Measurements from ENCODE around the gene MCF2L.

The MCF2L gene

GRCh38 chr13:113122550-113123225 is 153.7 kb downstream of the MCF2L start, which contains the start of gene F10:
TSS of gene F10 (plus strand) at chr13:113122799. CDS start at chr13:113122856, 57 bp downstream.
- TF ChIP-seq TAF1 (IDR thresholded peaks at IDR 0.05; ENCODE audit: borderline replicate concordance, low read depth, low read length) (no peak), POLR2A (IDR thresholded peaks at IDR 0.05; ENCODE audit: low read depth, low read length) (no peak), POLR2AphosphoS5 (IDR thresholded peaks at IDR 0.05; ENCODE audit: low read depth, low read length) (no peak)
- FAIRE-seq (no peak), DNase-seq (ENCODE audit: insufficient read length) (no peak)

GRCh38 chr13:113123226-113124201 is 154.5 kb downstream of the MCF2L start:
- TF ChIP-seq POLR2A (IDR thresholded peaks at IDR 0.05; ENCODE audit: low read depth, low read length) (no peak), TAF1 (IDR thresholded peaks at IDR 0.05; ENCODE audit: borderline replicate concordance, low read depth, low read length) (no peak), POLR2AphosphoS5 (IDR thresholded peaks at IDR 0.05; ENCODE audit: low read depth, low read length) (no peak)
- no peak for DNase-seq (ENCODE audit: insufficient read length)
- no peak for FAIRE-seq

DNA sequence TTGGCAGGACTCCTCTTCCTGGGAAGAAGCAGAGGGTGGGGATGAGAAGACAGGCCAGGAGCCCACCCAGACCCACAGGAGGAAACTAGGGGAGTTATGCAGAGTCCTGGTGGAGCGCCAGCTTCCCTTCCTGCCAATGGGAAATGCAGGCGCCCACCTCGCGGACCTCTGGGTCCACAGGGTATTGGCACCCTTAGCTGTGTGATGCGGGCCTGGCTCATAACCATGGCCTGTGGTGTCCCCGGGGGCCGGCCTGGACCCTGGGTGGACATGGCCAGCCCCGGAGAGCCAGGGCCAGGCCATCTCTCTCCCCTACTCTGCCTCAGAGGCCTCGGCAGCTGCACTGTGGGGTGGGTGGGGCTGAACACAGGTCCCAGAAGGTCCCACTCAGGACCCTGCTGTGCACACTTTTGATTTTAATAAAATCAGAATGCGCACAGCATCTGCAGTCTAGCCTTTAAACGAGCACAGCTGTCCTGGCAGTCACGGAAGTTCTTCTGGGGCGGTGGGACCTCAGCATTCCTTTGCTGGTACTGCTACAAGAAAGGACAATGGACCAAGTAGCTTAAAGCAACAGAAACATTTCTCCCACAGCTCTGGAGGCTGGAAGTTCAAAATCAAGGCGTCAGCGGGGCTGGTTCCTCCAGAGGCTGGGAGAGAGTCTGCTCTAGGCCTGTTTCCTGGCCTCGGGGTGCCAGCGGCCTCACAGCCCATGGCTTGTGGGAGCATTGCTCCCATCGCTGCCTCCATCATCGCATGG is 155.4 kb downstream of the MCF2L start:
- TF ChIP-seq POLR2A (IDR thresholded peaks at IDR 0.05; ENCODE audit: low read depth, low read length) = no peak
- TF ChIP-seq TAF1 (IDR thresholded peaks at IDR 0.05; ENCODE audit: borderline replicate concordance, low read depth, low read length) = no peak
- TF ChIP-seq POLR2AphosphoS5 (IDR thresholded peaks at IDR 0.05; ENCODE audit: low read depth, low read length) = no peak
- DNase-seq (ENCODE audit: insufficient read length) = no peak
- FAIRE-seq = no peak

DNA sequence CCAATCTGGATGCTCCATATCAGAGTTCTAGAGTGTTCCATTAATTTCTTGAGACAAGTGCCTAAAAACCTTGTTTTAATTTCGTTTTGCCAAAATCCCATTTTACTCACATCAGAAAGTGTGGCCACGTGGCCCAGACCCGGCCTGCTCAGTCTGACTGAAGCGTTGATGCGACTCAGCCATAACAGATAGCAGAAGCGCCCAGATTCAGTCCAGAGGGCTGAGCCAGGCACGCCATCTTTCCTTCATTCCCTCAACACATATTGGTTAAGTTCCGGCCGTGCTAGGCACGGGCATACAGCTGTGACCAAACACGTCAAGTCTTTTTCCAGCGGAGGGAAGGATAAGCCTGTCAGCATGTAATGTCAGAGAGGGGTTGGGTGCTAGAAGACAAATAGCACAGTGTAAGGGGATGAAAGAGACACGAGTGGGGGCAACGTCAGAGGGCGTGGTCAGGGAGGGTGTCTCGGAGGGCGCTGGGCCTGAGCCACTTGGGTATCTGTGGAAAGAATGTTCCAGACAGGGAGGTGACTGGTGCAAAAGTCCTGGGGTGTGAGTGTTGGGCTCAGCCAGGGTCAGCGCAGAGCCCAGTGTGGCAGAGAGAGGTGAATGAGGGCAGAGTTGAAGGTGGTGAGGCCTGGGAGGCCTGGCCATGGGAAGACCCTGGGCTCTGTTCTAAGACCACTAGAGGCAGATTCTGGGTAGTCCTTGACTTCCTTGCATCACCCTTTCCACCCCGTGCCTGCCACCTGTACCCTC is 156.7 kb downstream of the MCF2L start:
- TF ChIP-seq POLR2AphosphoS5 (IDR thresholded peaks at IDR 0.05; ENCODE audit: low read depth, low read length) (no peak), TAF1 (IDR thresholded peaks at IDR 0.05; ENCODE audit: borderline replicate concordance, low read depth, low read length) (no peak), POLR2A (IDR thresholded peaks at IDR 0.05; ENCODE audit: low read depth, low read length) (no peak)
- DNase-seq (ENCODE audit: insufficient read length) = no peak
- no peak for FAIRE-seq

DNA sequence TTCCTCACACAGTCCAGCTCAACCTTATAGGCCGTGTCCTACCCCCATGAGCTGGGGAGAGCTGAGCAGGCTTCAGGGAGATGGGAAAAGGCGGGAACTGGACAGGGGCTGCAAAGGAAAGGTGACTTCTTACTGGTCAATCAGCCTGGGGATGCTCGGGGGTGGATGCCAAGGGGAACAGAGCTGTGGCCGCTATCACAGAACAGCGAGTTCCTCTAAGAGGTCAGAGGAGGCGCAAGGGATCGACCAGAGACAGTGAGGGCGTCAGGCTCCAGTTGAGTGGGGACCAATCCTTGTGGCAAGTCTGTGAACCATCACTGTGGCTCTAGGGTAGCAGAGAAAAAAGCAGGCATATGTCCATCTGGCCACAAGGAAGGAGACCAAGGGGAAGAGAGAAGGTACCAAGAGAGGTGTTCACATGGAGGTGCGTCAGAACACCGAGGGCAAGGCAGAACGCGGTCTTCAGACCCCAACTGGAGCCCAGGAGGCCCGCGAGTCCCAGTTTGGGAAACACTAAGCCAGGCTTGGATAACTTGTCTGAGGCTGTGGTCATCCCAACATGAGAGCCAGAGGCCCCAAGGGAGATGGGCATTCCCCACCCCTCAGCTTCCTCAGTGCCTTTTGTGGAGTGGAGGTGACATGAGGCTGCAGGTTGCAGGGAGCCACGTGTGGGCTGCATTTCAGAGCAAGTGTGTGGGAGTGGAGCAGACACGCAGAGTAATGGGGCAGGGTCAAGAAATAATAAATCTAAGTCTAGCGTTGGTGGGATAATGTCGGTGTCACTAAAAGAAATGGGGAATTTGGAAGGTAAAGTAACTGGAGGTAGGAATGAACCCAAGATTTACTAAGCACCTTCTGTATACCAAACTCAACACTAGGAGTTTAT is 157.5 kb downstream of the MCF2L start:
- no peak for TF ChIP-seq POLR2AphosphoS5 (IDR thresholded peaks at IDR 0.05; ENCODE audit: low read depth, low read length)
- no peak for TF ChIP-seq TAF1 (IDR thresholded peaks at IDR 0.05; ENCODE audit: borderline replicate concordance, low read depth, low read length)
- no peak for TF ChIP-seq POLR2A (IDR thresholded peaks at IDR 0.05; ENCODE audit: low read depth, low read length)
- DNase-seq (ENCODE audit: insufficient read length) (no peak), FAIRE-seq (no peak)

- FAIRE-seq (no peak), DNase-seq (ENCODE audit: insufficient read length) (no peak)
- TF ChIP-seq TAF1 (IDR thresholded peaks at IDR 0.05; ENCODE audit: borderline replicate concordance, low read depth, low read length) (no peak), POLR2AphosphoS5 (IDR thresholded peaks at IDR 0.05; ENCODE audit: low read depth, low read length) (no peak), POLR2A (IDR thresholded peaks at IDR 0.05; ENCODE audit: low read depth, low read length) (no peak)
Observed at GRCh38 chr13:113129480-113129879, 160.5 kb downstream of the MCF2L start.

- no peak for DNase-seq (ENCODE audit: insufficient read length)
- no peak for TF ChIP-seq TAF1 (IDR thresholded peaks at IDR 0.05; ENCODE audit: borderline replicate concordance, low read depth, low read length)
- no peak for TF ChIP-seq POLR2A (IDR thresholded peaks at IDR 0.05; ENCODE audit: low read depth, low read length)
- TF ChIP-seq POLR2AphosphoS5 (IDR thresholded peaks at IDR 0.05; ENCODE audit: low read depth, low read length) = no peak
- no peak for FAIRE-seq
Observed at GRCh38 chr13:113129921-113130750, 161.1 kb downstream of the MCF2L start.

DNA sequence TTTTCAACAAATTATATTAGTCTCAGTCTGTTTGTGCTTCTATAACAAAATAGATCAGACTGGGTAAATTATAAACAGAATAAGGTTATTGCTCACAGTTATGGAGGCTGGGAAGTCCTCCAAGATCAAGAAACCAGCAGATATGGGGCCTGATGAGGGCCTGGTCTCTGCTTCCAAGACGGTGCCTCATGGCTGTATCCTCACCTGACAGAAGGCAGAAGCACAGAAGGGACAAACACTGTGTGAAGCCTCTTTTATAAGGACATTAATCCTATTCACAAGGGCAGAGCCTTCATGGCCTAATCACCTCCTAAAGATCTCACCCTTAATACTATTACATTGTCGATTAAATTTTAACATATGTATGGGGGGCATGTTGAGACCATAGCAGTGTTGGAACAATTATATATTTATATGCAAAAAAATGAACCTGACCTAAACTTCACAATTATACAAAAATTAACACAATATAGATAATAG is 166.3 kb downstream of the MCF2L start:
- DNase-seq (ENCODE audit: insufficient read length) (no peak), FAIRE-seq (no peak)
- TF ChIP-seq POLR2AphosphoS5 (IDR thresholded peaks at IDR 0.05; ENCODE audit: low read depth, low read length) = no peak

DNA sequence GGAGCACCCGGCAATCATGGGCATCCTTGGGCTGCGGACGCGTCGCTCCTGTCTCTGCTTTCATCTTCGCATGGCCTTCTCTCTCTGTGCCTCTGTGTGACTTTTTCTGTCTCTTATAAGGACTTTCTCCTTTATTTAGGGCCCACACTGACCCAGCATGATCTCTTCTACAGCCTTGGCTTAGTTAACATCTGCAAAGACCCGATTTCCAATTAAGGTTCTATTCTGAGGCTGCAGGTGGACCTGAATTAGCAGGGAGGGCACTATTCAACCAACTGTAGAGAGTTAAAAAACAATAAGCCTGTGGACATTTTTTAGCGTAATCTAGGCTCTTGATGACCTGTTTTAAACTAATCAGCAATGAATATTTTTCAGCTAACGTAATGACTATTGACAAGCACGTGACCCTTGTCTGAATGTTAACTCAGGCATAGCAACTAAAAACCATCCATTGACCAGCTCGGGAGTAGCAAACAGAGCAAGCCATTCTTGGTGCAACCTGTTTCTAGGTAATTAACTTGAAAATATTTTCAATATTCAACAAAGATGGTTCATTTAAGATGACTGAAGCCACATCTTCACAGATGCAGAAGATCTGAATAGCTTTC is 168.8 kb downstream of the MCF2L start:
- no peak for TF ChIP-seq POLR2AphosphoS5 (IDR thresholded peaks at IDR 0.05; ENCODE audit: low read depth, low read length)
- TF ChIP-seq POLR2A (IDR thresholded peaks at IDR 0.05; ENCODE audit: low read depth, low read length) = no peak
- no peak for TF ChIP-seq TAF1 (IDR thresholded peaks at IDR 0.05; ENCODE audit: borderline replicate concordance, low read depth, low read length)
- DNase-seq (ENCODE audit: insufficient read length) = no peak
- FAIRE-seq = no peak
